22Rv1 (cell line): Measurements from ENCODE around the gene SH3RF1.

Source experiments
- CTCF ChIP-seq: fragments of 450-650 bp; IDR thresholded peaks from 2 replicates; pipeline ENCODE4 v1.5.1; 2017; ENCODE audit warnings: mild to moderate bottlenecking
- ZFX ChIP-seq: fragments of 450-650 bp; IDR thresholded peaks from 2 replicates; pipeline ENCODE4 v1.6.1; 2017; ENCODE audit warnings: antibody characterized with exemption, borderline replicate concordance

DNA sequence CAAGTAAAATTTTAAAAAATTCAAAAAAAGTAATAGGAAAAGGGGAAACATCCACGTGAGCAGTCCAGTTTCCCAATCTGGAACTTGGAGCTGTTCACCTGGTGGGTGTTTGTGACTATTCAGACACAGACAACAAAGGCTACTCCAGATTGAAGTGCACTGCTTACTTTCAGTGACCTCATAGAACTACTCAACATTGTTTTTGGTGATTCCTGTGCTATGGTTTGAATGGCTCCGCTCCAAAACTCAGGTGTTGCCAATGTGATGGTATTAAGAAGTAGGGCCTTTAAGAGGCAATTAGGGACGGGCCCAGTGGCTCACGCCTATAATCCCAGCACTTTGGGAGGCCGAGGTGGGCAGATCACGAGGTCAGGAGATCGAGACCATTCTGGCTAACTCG is 22.1 kb downstream of the SH3RF1 start:
- TF ChIP-seq CTCF (no peak), ZFX (no peak)
